Measurements from ENCODE around the gene NPFFR2.
"Not testable (repeated sequence)": the region's sequence is repeated elsewhere in the genome, so short reads cannot be mapped to it uniquely, and the experiment has no call there.

DNA sequence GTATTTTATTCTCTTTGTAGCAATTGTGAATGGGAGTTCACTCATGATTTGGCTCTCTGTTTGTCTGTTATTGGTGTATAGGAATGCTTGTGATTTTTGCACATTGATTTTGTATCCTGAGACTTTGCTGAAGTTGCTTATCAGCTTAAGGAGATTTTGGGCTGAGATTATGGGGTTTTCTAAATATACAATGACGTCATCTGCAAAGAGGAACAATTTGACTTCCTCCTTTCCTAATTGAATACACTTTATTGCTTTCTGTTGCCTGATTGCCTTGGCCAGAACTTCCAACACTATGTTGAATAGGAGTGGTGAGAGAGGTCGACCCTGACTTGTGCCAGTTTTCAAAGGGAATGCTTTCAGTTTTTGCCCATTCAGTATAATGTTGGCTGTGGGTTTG lies 108.2 kb downstream of the NPFFR2 start:
- TF ChIP-seq, protein P1, sequence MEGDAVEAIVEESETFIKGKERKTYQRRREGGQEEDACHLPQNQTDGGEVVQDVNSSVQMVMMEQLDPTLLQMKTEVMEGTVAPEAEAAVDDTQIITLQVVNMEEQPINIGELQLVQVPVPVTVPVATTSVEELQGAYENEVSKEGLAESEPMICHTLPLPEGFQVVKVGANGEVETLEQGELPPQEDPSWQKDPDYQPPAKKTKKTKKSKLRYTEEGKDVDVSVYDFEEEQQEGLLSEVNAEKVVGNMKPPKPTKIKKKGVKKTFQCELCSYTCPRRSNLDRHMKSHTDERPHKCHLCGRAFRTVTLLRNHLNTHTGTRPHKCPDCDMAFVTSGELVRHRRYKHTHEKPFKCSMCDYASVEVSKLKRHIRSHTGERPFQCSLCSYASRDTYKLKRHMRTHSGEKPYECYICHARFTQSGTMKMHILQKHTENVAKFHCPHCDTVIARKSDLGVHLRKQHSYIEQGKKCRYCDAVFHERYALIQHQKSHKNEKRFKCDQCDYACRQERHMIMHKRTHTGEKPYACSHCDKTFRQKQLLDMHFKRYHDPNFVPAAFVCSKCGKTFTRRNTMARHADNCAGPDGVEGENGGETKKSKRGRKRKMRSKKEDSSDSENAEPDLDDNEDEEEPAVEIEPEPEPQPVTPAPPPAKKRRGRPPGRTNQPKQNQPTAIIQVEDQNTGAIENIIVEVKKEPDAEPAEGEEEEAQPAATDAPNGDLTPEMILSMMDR (IDR thresholded peaks at IDR 0.05), result not testable (repeated sequence)
- TF ChIP-seq EP300, POLR2A (IDR thresholded peaks at IDR 0.05): not testable (repeated sequence)
